Measurements from ENCODE around the gene PTPRG.
"Not testable (repeated sequence)": the region's sequence is repeated elsewhere in the genome, so short reads cannot be mapped to it uniquely, and the experiment has no call there.

Gene PTPRG

GRCh38 chr3:61729038-61729634 is 167.8 kb downstream of the PTPRG start:
- no peak for DNase-seq

- no peak for DNase-seq
Observed at GRCh38 chr3:61730056-61730455, 168.7 kb downstream of the PTPRG start.

- DNase-seq: no peak
Observed at GRCh38 chr3:61730577-61731231, 169.3 kb downstream of the PTPRG start.

- DNase-seq: no peak
Observed at GRCh38 chr3:61733000-61733399, 171.6 kb downstream of the PTPRG start.

- DNase-seq: no peak
Observed at GRCh38 chr3:61733876-61734275, 172.5 kb downstream of the PTPRG start.

- DNase-seq: no peak
Observed at GRCh38 chr3:61734749-61735686, 173.6 kb downstream of the PTPRG start.

GRCh38 chr3:61736506-61736905 is 175.1 kb downstream of the PTPRG start:
- DNase-seq: no peak

- no peak for DNase-seq
Observed at GRCh38 chr3:61739640-61740039, 178.3 kb downstream of the PTPRG start.

GRCh38 chr3:61740494-61740893 is 179.1 kb downstream of the PTPRG start:
- DNase-seq: no peak

GRCh38 chr3:61741551-61741950 is 180.2 kb downstream of the PTPRG start:
- no peak for DNase-seq

GRCh38 chr3:61742006-61742405 is 180.6 kb downstream of the PTPRG start:
- DNase-seq: no peak

GRCh38 chr3:61743067-61743466 is 181.7 kb downstream of the PTPRG start:
- DNase-seq: no peak

- DNase-seq: no peak
Observed at GRCh38 chr3:61743686-61744242, 182.4 kb downstream of the PTPRG start.

- no peak for DNase-seq
Observed at GRCh38 chr3:61748288-61748687, 186.9 kb downstream of the PTPRG start.

GRCh38 chr3:61750766-61751165 is 189.4 kb downstream of the PTPRG start:
- no peak for DNase-seq

GRCh38 chr3:61758839-61759238 is 197.5 kb downstream of the PTPRG start:
- no peak for DNase-seq

- not testable (repeated sequence) for DNase-seq
Observed at GRCh38 chr3:61760783-61761182, 199.4 kb downstream of the PTPRG start.

- no peak for DNase-seq
Observed at GRCh38 chr3:61761694-61762430, 200.5 kb downstream of the PTPRG start.

GRCh38 chr3:61765157-61765876 is 203.9 kb downstream of the PTPRG start:
- no peak for DNase-seq

GRCh38 chr3:61768284-61769037 is 207.1 kb downstream of the PTPRG start:
- no peak for DNase-seq

- no peak for DNase-seq
Observed at GRCh38 chr3:61769266-61769990, 208.1 kb downstream of the PTPRG start.
